HepG2 (cell line): ENCODE results near the gene PRR5L. TPM values are rescaled to one million over a fixed set of nuclear protein-coding genes. Genes with fewer than 3 reads are reported as not detected.
A peak's percentile ranks its signal among the peaks of the same experiment; 100 is the strongest.

Experiments used
- ADNP ChIP-seq: sonication (generic); formaldehyde crosslinking; IDR thresholded peaks from 2 replicates; pipeline ENCODE4 v1.4.0; 2020; ENCODE audit warnings: missing genetic modification reagents
- FOXP1 ChIP-seq, 2 experiments: fragments of 450-650 bp in 1 of 2; IDR thresholded peaks; 2 replicates each; pipeline ENCODE4 v1.6.1; 2017 to 2018; ENCODE audit warnings: antibody characterized with exemption in 1 of 2
- GATA4 ChIP-seq: sonication (generic); IDR thresholded peaks from 2 replicates; pipeline ENCODE4 v1.6.1; 2016; ENCODE audit warnings: antibody characterized with exemption, low read depth, borderline replicate concordance
- GATAD1 ChIP-seq: IDR thresholded peaks from 2 replicates; pipeline ENCODE4 v1.6.1; 2016; ENCODE audit warnings: missing genetic modification reagents, missing compliant biosample characterization
- KAT8 ChIP-seq: IDR thresholded peaks from 2 replicates; pipeline ENCODE4 v1.6.1; 2016; ENCODE audit warnings: missing genetic modification reagents, missing compliant biosample characterization
- NFRKB ChIP-seq: fragments of 450-650 bp; IDR thresholded peaks from 2 replicates; pipeline ENCODE4 v1.6.1; 2017
- PCBP1 ChIP-seq: fragments of 200-400 bp; formaldehyde crosslinking; IDR thresholded peaks from 2 replicates; pipeline ENCODE4 v1.6.1; 2017; ENCODE audit warnings: mild to moderate bottlenecking, low read depth, low read length, borderline replicate concordance
- ZIK1 ChIP-seq: sonication (generic); formaldehyde crosslinking; IDR thresholded peaks from 2 replicates; pipeline ENCODE4 v1.5.0; 2020; ENCODE audit warnings: mild to moderate bottlenecking, low read depth, missing genetic modification reagents, borderline replicate concordance
- ZNF430 ChIP-seq: sonication (generic); formaldehyde crosslinking; IDR thresholded peaks from 2 replicates; pipeline ENCODE4 v1.9.0; 2021; ENCODE audit warnings: mild to moderate bottlenecking, missing genetic modification reagents
- polyA plus RNA-seq, 8 experiments: library from polyadenylated mRNA; depleted of rRNA in 3 of 8; stranded (reverse) in 7 of 8; unstranded in 1 of 8; fragments of >200 nt; fragmentation: Illumina TruSeq in 4 of 8; extraction: Trizol in 4 of 8; gene quantifications; 2 replicates each; pipeline versions ENCODE4 v1.2.1 to v1.2.3, GENCODE V29; 2011 to 2016; ENCODE audit warnings: low read depth in 4 of 8, missing spikeins in 1 of 8, mixed read lengths in 1 of 8; ENCODE audit not compliant: insufficient read depth in 1 of 8
- total RNA-seq, 5 experiments: library from RNA; depleted of rRNA; stranded (reverse); fragments of >200 nt; fragmentation: Illumina TruSeq; extraction: Trizol; gene quantifications; 2 replicates each; pipeline ENCODE4 v1.2.3, GENCODE V29; 2016; ENCODE audit warnings: low read depth in 1 of 5
- TF ChIP-seq, protein P1 (sequence below): IDR thresholded peaks from 2 replicates; pipeline ENCODE4 v1.4.0; 2020; ENCODE audit warnings: mild to moderate bottlenecking, missing genetic modification reagents
- TF ChIP-seq, protein P2 (sequence below): sonication (generic); formaldehyde crosslinking; IDR thresholded peaks from 2 replicates; pipeline ENCODE4 v1.4.0; 2020; ENCODE audit warnings: mild to moderate bottlenecking, missing genetic modification reagents
- TF ChIP-seq, protein P3 (sequence below): sonication (generic); formaldehyde crosslinking; IDR thresholded peaks from 2 replicates; pipeline ENCODE4 v1.4.0; 2020; ENCODE audit warnings: missing genetic modification reagents, borderline replicate concordance

The PRR5L gene
- total and polyA plus RNA-seq, 2 of the 13 experiments (the other 11 are each of a cell fraction or from before 2014, with no cell fraction given): 0.16 TPM; not detected in 1

DNA sequence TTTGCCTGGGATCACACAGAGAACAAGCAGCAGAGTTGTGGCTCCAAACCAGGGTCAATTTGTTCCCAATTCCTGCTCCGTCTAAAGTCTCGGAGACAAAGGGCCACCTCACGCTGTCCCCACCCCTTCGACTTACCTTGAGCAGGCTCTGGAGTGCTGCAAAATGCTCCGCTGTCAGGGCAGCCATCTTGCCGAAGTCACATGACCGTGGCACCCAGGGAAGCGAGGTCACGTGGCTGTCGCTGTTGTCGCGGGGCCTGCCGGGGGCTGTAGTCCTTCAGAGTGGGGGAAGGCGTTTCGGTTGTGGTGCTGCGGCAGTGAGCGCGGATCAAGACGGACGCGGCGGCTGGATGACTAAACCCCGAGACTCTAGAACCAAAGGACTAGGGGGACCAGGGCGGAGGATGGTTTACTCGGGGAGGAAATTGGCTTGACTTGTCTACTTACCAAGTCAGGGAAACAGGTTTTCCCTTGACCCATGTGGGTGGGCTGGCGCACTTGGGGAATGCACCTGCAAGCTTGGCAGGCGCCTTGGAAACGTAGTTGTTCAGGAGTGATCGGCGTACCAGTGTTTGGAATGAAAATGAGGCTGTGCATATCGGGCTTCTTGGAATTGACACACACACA is 6.7 kb upstream of the PRR5L start, which contains the start of gene COMMD9 (continued):
- TF ChIP-seq, protein P1, sequence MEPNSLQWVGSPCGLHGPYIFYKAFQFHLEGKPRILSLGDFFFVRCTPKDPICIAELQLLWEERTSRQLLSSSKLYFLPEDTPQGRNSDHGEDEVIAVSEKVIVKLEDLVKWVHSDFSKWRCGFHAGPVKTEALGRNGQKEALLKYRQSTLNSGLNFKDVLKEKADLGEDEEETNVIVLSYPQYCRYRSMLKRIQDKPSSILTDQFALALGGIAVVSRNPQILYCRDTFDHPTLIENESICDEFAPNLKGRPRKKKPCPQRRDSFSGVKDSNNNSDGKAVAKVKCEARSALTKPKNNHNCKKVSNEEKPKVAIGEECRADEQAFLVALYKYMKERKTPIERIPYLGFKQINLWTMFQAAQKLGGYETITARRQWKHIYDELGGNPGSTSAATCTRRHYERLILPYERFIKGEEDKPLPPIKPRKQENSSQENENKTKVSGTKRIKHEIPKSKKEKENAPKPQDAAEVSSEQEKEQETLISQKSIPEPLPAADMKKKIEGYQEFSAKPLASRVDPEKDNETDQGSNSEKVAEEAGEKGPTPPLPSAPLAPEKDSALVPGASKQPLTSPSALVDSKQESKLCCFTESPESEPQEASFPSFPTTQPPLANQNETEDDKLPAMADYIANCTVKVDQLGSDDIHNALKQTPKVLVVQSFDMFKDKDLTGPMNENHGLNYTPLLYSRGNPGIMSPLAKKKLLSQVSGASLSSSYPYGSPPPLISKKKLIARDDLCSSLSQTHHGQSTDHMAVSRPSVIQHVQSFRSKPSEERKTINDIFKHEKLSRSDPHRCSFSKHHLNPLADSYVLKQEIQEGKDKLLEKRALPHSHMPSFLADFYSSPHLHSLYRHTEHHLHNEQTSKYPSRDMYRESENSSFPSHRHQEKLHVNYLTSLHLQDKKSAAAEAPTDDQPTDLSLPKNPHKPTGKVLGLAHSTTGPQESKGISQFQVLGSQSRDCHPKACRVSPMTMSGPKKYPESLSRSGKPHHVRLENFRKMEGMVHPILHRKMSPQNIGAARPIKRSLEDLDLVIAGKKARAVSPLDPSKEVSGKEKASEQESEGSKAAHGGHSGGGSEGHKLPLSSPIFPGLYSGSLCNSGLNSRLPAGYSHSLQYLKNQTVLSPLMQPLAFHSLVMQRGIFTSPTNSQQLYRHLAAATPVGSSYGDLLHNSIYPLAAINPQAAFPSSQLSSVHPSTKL (CRISPR knock-in tag): peak; percentile 57; the same call in 1 of the 2 replicates
- no peak for TF ChIP-seq ADNP
- TF ChIP-seq GATA4: no peak
- TF ChIP-seq, protein P2, sequence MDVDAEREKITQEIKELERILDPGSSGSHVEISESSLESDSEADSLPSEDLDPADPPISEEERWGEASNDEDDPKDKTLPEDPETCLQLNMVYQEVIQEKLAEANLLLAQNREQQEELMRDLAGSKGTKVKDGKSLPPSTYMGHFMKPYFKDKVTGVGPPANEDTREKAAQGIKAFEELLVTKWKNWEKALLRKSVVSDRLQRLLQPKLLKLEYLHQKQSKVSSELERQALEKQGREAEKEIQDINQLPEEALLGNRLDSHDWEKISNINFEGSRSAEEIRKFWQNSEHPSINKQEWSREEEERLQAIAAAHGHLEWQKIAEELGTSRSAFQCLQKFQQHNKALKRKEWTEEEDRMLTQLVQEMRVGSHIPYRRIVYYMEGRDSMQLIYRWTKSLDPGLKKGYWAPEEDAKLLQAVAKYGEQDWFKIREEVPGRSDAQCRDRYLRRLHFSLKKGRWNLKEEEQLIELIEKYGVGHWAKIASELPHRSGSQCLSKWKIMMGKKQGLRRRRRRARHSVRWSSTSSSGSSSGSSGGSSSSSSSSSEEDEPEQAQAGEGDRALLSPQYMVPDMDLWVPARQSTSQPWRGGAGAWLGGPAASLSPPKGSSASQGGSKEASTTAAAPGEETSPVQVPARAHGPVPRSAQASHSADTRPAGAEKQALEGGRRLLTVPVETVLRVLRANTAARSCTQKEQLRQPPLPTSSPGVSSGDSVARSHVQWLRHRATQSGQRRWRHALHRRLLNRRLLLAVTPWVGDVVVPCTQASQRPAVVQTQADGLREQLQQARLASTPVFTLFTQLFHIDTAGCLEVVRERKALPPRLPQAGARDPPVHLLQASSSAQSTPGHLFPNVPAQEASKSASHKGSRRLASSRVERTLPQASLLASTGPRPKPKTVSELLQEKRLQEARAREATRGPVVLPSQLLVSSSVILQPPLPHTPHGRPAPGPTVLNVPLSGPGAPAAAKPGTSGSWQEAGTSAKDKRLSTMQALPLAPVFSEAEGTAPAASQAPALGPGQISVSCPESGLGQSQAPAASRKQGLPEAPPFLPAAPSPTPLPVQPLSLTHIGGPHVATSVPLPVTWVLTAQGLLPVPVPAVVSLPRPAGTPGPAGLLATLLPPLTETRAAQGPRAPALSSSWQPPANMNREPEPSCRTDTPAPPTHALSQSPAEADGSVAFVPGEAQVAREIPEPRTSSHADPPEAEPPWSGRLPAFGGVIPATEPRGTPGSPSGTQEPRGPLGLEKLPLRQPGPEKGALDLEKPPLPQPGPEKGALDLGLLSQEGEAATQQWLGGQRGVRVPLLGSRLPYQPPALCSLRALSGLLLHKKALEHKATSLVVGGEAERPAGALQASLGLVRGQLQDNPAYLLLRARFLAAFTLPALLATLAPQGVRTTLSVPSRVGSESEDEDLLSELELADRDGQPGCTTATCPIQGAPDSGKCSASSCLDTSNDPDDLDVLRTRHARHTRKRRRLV (CRISPR knock-in tag): no peak
- 0 out of 2 replicates have a peak, but pooled peaks have one; percentile 57 for TF ChIP-seq PCBP1
- peak; percentile 84; the same call in 1 of the 2 replicates for TF ChIP-seq ZIK1 (CRISPR knock-in tag)
- TF ChIP-seq KAT8 (CRISPR knock-in tag): peak; percentile 100
- peak; percentile 68; the same call in 1 of the 2 replicates for TF ChIP-seq NFRKB
- TF ChIP-seq, protein P3, sequence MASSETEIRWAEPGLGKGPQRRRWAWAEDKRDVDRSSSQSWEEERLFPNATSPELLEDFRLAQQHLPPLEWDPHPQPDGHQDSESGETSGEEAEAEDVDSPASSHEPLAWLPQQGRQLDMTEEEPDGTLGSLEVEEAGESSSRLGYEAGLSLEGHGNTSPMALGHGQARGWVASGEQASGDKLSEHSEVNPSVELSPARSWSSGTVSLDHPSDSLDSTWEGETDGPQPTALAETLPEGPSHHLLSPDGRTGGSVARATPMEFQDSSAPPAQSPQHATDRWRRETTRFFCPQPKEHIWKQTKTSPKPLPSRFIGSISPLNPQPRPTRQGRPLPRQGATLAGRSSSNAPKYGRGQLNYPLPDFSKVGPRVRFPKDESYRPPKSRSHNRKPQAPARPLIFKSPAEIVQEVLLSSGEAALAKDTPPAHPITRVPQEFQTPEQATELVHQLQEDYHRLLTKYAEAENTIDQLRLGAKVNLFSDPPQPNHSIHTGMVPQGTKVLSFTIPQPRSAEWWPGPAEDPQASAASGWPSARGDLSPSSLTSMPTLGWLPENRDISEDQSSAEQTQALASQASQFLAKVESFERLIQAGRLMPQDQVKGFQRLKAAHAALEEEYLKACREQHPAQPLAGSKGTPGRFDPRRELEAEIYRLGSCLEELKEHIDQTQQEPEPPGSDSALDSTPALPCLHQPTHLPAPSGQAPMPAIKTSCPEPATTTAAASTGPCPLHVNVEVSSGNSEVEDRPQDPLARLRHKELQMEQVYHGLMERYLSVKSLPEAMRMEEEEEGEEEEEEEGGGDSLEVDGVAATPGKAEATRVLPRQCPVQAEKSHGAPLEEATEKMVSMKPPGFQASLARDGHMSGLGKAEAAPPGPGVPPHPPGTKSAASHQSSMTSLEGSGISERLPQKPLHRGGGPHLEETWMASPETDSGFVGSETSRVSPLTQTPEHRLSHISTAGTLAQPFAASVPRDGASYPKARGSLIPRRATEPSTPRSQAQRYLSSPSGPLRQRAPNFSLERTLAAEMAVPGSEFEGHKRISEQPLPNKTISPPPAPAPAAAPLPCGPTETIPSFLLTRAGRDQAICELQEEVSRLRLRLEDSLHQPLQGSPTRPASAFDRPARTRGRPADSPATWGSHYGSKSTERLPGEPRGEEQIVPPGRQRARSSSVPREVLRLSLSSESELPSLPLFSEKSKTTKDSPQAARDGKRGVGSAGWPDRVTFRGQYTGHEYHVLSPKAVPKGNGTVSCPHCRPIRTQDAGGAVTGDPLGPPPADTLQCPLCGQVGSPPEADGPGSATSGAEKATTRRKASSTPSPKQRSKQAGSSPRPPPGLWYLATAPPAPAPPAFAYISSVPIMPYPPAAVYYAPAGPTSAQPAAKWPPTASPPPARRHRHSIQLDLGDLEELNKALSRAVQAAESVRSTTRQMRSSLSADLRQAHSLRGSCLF: no peak
- TF ChIP-seq FOXP1 (IDR thresholded peaks at IDR 0.05): no peak
- peak; percentile 40; the same call in 1 of the 2 replicates for TF ChIP-seq FOXP1 (CRISPR knock-in tag; IDR thresholded peaks at IDR 0.05)
- peak; percentile 100 for TF ChIP-seq GATAD1 (CRISPR knock-in tag)
- TF ChIP-seq ZNF430 (CRISPR knock-in tag): no peak
